Measurements from ENCODE around the gene DIS3L2.

DNA sequence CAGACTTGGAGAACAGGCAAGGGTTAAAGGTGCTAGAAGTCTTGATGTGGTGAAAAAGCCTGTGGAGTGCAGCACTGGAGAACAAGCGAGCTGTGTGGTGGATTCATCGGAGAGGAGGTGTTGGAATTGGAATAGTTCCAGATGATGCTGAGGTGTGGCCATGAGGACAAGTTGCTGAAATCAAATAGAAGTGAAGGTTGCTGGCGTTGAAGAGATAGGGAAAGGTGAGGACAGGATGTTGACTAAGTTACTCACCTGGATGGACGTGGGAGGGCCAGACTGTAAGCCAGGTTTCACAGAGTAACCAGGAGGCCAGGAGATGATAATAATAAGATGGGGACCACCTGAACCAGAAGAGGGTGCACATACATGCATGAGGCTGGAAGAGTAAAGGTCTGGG lies 173.4 kb downstream of the DIS3L2 start:
- TF ChIP-seq NR1H2 (CRISPR knock-in tag; IDR thresholded peaks at IDR 0.05) (no peak), EMX1 (CRISPR knock-in tag; IDR thresholded peaks at IDR 0.05) (no peak), NR3C1 (CRISPR knock-in tag; conservative IDR thresholded peaks at IDR 0.05; ENCODE audit: low read depth) (no peak), MYBL2 (CRISPR knock-in tag; IDR thresholded peaks at IDR 0.05) (no peak)
- TF ChIP-seq, protein P1, sequence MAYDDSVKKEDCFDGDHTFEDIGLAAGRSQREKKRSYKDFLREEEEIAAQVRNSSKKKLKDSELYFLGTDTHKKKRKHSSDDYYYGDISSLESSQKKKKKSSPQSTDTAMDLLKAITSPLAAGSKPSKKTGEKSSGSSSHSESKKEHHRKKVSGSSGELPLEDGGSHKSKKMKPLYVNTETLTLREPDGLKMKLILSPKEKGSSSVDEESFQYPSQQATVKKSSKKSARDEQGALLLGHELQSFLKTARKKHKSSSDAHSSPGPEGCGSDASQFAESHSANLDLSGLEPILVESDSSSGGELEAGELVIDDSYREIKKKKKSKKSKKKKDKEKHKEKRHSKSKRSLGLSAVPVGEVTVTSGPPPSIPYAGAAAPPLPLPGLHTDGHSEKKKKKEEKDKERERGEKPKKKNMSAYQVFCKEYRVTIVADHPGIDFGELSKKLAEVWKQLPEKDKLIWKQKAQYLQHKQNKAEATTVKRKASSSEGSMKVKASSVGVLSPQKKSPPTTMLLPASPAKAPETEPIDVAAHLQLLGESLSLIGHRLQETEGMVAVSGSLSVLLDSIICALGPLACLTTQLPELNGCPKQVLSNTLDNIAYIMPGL (CRISPR knock-in tag; IDR thresholded peaks at IDR 0.05): no peak

Measured in WTC11 (cell line).